GM23338 (cell line): ENCODE results near the gene RSRC1. TPM values are rescaled to one million over a fixed set of nuclear protein-coding genes. Genes with fewer than 3 reads are reported as not detected.

Experiments used
- ATAC-seq: fragments of 200-7000 bp; cut with Tn5 transposase; 3 replicates; pipeline ENCODE4 v1.9.1; 2020
- DNase-seq: peaks from one replicate; pipeline ENCODE4 v3.0.0-alpha.2; 2015; ENCODE audit warnings: low spot score
- H2AFZ ChIP-seq: fragments of 200-600 bp; sonication (generic); 2 replicates; pipeline ENCODE4 v1.8.0; 2016; ENCODE audit warnings: antibody characterized with exemption, mild to moderate bottlenecking, moderate library complexity
- H3F3A ChIP-seq: fragments of 200-600 bp; sonication (generic); replicated peaks from 2 replicates; pipeline ENCODE4 v1.8.0; 2017; ENCODE audit warnings: antibody characterized with exemption, mixed run types, low read depth
- H3K27ac ChIP-seq: fragments of 200-600 bp; sonication (generic); 2 replicates; pipeline ENCODE4 v1.6.1; 2016; ENCODE audit warnings: low read depth
- H3K27me3 ChIP-seq: fragments of 200-600 bp; sonication (generic); 2 replicates; pipeline ENCODE4 v1.8.0; 2016; ENCODE audit warnings: mild to moderate bottlenecking, mixed run types, moderate library complexity; ENCODE audit not compliant: insufficient read depth
- H3K36me3 ChIP-seq: fragments of 200-600 bp; sonication (generic); 2 replicates; pipeline ENCODE4 v1.8.0; 2016; ENCODE audit warnings: mild to moderate bottlenecking; ENCODE audit not compliant: insufficient read depth
- H3K4me1 ChIP-seq: fragments of 200-600 bp; sonication (generic); 2 replicates; pipeline ENCODE4 v1.8.0; 2016; ENCODE audit warnings: mild to moderate bottlenecking, moderate library complexity; ENCODE audit not compliant: insufficient read depth
- H3K4me2 ChIP-seq: fragments of 200-600 bp; sonication (generic); 2 replicates; pipeline ENCODE4 v1.7.1; 2017; ENCODE audit warnings: mixed run types
- H3K4me3 ChIP-seq: fragments of 200-600 bp; sonication (generic); 2 replicates; pipeline ENCODE4 v1.6.1; 2016; ENCODE audit warnings: mixed run types
- H3K79me2 ChIP-seq: fragments of 200-600 bp; sonication (generic); replicated peaks from 2 replicates; pipeline ENCODE4 v1.8.0; 2017; ENCODE audit warnings: mild to moderate bottlenecking; ENCODE audit not compliant: insufficient read depth
- H3K9me2 ChIP-seq: fragments of 200-600 bp; sonication (generic); 2 replicates; pipeline ENCODE4 v1.8.0; 2017; ENCODE audit not compliant: insufficient read depth
- H4K20me1 ChIP-seq: fragments of 200-600 bp; sonication (generic); replicated peaks from 2 replicates; pipeline ENCODE4 v1.8.0; 2017; ENCODE audit warnings: mild to moderate bottlenecking; ENCODE audit not compliant: insufficient read depth
- H3K27ac Mint-ChIP-seq: 2 replicates; pipeline ENCODE4 v1.8.0; 2020; ENCODE audit warnings: inconsistent platforms, mild to moderate bottlenecking, moderate library complexity, mixed read lengths
- H3K27me3 Mint-ChIP-seq: 3 replicates; pipeline ENCODE4 v1.8.0; 2022; ENCODE audit warnings: low read depth, mild to moderate bottlenecking, moderate library complexity, mixed read lengths, inconsistent platforms; ENCODE audit not compliant: insufficient read depth, poor library complexity
- H3K36me3 Mint-ChIP-seq: 3 replicates; pipeline ENCODE4 v1.8.0; 2021; ENCODE audit warnings: low read depth, mild to moderate bottlenecking, inconsistent platforms, moderate library complexity, mixed read lengths
- H3K4me1 Mint-ChIP-seq: 3 replicates; pipeline ENCODE4 v1.8.0; 2020; ENCODE audit warnings: mild to moderate bottlenecking, inconsistent platforms, mixed read lengths
- H3K4me3 Mint-ChIP-seq: 3 replicates; pipeline ENCODE4 v1.8.0; 2021; ENCODE audit warnings: moderate library complexity, mild to moderate bottlenecking, inconsistent platforms, mixed read lengths
- H3K9me3 Mint-ChIP-seq: 3 replicates; pipeline ENCODE4 v1.8.0; 2020; ENCODE audit warnings: moderate library complexity, mild to moderate bottlenecking, inconsistent platforms, mixed read lengths
- CREB1 ChIP-seq: fragments of 250-450 bp; sonication (Bioruptor Pico); IDR thresholded peaks from 2 replicates; pipeline ENCODE4 v1.5.0; 2020; ENCODE audit warnings: low read depth, mild to moderate bottlenecking, moderate library complexity
- EZH2 ChIP-seq: fragments of 200-600 bp; sonication (generic); IDR thresholded peaks from one replicate; pipeline ENCODE4 v1.8.0; 2017; ENCODE audit warnings: antibody characterized with exemption, mild to moderate bottlenecking, low read depth; ENCODE audit not compliant: unreplicated experiment
- EZH2phosphoT487 ChIP-seq: fragments of 200-600 bp; sonication (generic); IDR thresholded peaks from one replicate; pipeline ENCODE4 v1.8.1; 2018; ENCODE audit warnings: antibody characterized with exemption; ENCODE audit not compliant: unreplicated experiment
- JUNB ChIP-seq: IDR thresholded peaks from one replicate; pipeline ENCODE4 v1.6.1; 2016; ENCODE audit warnings: antibody characterized with exemption; ENCODE audit not compliant: unreplicated experiment
- NANOG ChIP-seq: IDR thresholded peaks from 2 replicates; pipeline ENCODE4 v1.6.1; 2016; ENCODE audit warnings: antibody characterized with exemption, borderline replicate concordance
- POLR2AphosphoS5 ChIP-seq: IDR thresholded peaks from 2 replicates; pipeline ENCODE4 v1.6.1; 2016; ENCODE audit warnings: antibody characterized with exemption, low read depth
- STAT1 ChIP-seq: IDR thresholded peaks from one replicate; pipeline ENCODE4 v1.6.1; 2016; ENCODE audit warnings: antibody characterized with exemption; ENCODE audit not compliant: unreplicated experiment
- ZNF114 ChIP-seq: fragments of 250-450 bp; sonication (Bioruptor Pico); IDR thresholded peaks from 2 replicates; pipeline ENCODE4 v1.5.0; 2020; ENCODE audit warnings: mild to moderate bottlenecking, moderate library complexity
- ZNF331 ChIP-seq: fragments of 250-450 bp; sonication (Bioruptor Pico); IDR thresholded peaks from 2 replicates; pipeline ENCODE4 v1.5.0; 2020; ENCODE audit warnings: low read depth, mild to moderate bottlenecking, moderate library complexity
- polyA plus RNA-seq: library from polyadenylated mRNA; unstranded; fragments of >200 nt; fragmentation: Nextera tagmentation; extraction: Ambion mirVana; gene quantifications from 2 replicates; pipeline ENCODE4 v1.2.1, GENCODE V29; 2016
- total RNA-seq: library from RNA; depleted of rRNA; stranded (reverse); fragments of >200 nt; shearing (Covaris generic); gene quantifications from 2 replicates; pipeline ENCODE4 v1.2.3, GENCODE V29; 2014
- TF ChIP-seq, protein P1 (sequence below): IDR thresholded peaks from one replicate; pipeline ENCODE4 v1.6.1; 2018; ENCODE audit warnings: antibody characterized with exemption; ENCODE audit not compliant: unreplicated experiment
- TF ChIP-seq, protein P2 (sequence below), 2 experiments: fragments of 200-600 bp in 1 of 2; sonication (generic) in 1 of 2; conservative IDR thresholded peaks; 2 replicates each; pipeline versions ENCODE4 v1.5.1 to v1.6.1; 2016 to 2017; ENCODE audit warnings: antibody characterized with exemption in 2 of 2, low read depth in 2 of 2, mild to moderate bottlenecking in 2 of 2, moderate library complexity in 1 of 2
- TF ChIP-seq, protein P3 (sequence below): fragments of 250-450 bp; sonication (Bioruptor Pico); IDR thresholded peaks from 2 replicates; pipeline ENCODE4 v1.5.0; 2020; ENCODE audit warnings: mild to moderate bottlenecking, moderate library complexity
- TF ChIP-seq, protein P4 (sequence below): IDR thresholded peaks from 2 replicates; pipeline ENCODE4 v1.6.1; 2016; ENCODE audit warnings: antibody characterized with exemption

RSRC1 gene
- total and polyA plus RNA-seq, 2 experiments from 2014 or later = 32.5 to 76.8 TPM

DNA sequence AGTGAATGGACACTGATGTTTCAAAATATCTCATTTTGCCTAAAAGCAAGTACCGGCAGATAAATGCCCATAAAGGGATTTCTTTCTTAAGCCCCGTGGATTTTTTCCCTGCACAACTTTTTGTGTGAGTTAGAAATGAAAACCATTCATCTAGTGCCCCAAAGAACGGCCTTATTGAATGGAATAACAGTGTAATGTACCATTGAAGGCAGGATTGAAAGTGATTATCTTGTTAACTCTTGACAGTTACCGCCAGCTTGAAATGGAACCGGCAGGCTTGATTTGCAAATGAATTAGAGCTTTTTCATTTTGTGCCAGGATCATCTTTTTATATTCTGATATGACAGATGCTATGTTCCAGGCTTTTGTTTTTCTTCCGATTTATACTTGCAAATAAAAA is 162.2 kb downstream of the RSRC1 start:
- Mint-ChIP-seq H3K4me3 (no peak overlapping the region), H3K36me3 (peaks cover 12% of the 10 kb centered on the region; the same call in 2 of the 3 replicates), H3K9me3 (peaks cover 11% of the 10 kb centered on the region), H3K27ac (no peak overlapping the region; the same call in 1 of the 2 replicates), H3K27me3 (no peaks in the 10 kb centered on the region), H3K4me1 (peaks cover 11% of the 10 kb centered on the region; the same call in 2 of the 3 replicates)
- Histone ChIP-seq H3K4me1 (0 out of 2 replicates have a peak, but pooled peaks cover 5% of the 10 kb centered on the region), H3K36me3 (no peaks in the 10 kb centered on the region), H3K27ac (no peak overlapping the region), H3K4me3 (no peak overlapping the region), H3K79me2 (no peaks in the 10 kb centered on the region), H3K4me2 (no peak overlapping the region), H2AFZ (no peak overlapping the region), H4K20me1 (no peaks in the 10 kb centered on the region), H3F3A (no peaks in the 10 kb centered on the region), H3K9me2 (no peaks in the 10 kb centered on the region), H3K27me3 (no peaks in the 10 kb centered on the region)
- ATAC-seq (no peak), DNase-seq (no peak)
- TF ChIP-seq, protein P1, sequence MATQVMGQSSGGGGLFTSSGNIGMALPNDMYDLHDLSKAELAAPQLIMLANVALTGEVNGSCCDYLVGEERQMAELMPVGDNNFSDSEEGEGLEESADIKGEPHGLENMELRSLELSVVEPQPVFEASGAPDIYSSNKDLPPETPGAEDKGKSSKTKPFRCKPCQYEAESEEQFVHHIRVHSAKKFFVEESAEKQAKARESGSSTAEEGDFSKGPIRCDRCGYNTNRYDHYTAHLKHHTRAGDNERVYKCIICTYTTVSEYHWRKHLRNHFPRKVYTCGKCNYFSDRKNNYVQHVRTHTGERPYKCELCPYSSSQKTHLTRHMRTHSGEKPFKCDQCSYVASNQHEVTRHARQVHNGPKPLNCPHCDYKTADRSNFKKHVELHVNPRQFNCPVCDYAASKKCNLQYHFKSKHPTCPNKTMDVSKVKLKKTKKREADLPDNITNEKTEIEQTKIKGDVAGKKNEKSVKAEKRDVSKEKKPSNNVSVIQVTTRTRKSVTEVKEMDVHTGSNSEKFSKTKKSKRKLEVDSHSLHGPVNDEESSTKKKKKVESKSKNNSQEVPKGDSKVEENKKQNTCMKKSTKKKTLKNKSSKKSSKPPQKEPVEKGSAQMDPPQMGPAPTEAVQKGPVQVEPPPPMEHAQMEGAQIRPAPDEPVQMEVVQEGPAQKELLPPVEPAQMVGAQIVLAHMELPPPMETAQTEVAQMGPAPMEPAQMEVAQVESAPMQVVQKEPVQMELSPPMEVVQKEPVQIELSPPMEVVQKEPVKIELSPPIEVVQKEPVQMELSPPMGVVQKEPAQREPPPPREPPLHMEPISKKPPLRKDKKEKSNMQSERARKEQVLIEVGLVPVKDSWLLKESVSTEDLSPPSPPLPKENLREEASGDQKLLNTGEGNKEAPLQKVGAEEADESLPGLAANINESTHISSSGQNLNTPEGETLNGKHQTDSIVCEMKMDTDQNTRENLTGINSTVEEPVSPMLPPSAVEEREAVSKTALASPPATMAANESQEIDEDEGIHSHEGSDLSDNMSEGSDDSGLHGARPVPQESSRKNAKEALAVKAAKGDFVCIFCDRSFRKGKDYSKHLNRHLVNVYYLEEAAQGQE = no peak
- TF ChIP-seq, protein P2, sequence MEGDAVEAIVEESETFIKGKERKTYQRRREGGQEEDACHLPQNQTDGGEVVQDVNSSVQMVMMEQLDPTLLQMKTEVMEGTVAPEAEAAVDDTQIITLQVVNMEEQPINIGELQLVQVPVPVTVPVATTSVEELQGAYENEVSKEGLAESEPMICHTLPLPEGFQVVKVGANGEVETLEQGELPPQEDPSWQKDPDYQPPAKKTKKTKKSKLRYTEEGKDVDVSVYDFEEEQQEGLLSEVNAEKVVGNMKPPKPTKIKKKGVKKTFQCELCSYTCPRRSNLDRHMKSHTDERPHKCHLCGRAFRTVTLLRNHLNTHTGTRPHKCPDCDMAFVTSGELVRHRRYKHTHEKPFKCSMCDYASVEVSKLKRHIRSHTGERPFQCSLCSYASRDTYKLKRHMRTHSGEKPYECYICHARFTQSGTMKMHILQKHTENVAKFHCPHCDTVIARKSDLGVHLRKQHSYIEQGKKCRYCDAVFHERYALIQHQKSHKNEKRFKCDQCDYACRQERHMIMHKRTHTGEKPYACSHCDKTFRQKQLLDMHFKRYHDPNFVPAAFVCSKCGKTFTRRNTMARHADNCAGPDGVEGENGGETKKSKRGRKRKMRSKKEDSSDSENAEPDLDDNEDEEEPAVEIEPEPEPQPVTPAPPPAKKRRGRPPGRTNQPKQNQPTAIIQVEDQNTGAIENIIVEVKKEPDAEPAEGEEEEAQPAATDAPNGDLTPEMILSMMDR (conservative IDR thresholded peaks at IDR 0.05; ENCODE audit: low read depth in 2 of 2) = no peak
- TF ChIP-seq, protein P3, sequence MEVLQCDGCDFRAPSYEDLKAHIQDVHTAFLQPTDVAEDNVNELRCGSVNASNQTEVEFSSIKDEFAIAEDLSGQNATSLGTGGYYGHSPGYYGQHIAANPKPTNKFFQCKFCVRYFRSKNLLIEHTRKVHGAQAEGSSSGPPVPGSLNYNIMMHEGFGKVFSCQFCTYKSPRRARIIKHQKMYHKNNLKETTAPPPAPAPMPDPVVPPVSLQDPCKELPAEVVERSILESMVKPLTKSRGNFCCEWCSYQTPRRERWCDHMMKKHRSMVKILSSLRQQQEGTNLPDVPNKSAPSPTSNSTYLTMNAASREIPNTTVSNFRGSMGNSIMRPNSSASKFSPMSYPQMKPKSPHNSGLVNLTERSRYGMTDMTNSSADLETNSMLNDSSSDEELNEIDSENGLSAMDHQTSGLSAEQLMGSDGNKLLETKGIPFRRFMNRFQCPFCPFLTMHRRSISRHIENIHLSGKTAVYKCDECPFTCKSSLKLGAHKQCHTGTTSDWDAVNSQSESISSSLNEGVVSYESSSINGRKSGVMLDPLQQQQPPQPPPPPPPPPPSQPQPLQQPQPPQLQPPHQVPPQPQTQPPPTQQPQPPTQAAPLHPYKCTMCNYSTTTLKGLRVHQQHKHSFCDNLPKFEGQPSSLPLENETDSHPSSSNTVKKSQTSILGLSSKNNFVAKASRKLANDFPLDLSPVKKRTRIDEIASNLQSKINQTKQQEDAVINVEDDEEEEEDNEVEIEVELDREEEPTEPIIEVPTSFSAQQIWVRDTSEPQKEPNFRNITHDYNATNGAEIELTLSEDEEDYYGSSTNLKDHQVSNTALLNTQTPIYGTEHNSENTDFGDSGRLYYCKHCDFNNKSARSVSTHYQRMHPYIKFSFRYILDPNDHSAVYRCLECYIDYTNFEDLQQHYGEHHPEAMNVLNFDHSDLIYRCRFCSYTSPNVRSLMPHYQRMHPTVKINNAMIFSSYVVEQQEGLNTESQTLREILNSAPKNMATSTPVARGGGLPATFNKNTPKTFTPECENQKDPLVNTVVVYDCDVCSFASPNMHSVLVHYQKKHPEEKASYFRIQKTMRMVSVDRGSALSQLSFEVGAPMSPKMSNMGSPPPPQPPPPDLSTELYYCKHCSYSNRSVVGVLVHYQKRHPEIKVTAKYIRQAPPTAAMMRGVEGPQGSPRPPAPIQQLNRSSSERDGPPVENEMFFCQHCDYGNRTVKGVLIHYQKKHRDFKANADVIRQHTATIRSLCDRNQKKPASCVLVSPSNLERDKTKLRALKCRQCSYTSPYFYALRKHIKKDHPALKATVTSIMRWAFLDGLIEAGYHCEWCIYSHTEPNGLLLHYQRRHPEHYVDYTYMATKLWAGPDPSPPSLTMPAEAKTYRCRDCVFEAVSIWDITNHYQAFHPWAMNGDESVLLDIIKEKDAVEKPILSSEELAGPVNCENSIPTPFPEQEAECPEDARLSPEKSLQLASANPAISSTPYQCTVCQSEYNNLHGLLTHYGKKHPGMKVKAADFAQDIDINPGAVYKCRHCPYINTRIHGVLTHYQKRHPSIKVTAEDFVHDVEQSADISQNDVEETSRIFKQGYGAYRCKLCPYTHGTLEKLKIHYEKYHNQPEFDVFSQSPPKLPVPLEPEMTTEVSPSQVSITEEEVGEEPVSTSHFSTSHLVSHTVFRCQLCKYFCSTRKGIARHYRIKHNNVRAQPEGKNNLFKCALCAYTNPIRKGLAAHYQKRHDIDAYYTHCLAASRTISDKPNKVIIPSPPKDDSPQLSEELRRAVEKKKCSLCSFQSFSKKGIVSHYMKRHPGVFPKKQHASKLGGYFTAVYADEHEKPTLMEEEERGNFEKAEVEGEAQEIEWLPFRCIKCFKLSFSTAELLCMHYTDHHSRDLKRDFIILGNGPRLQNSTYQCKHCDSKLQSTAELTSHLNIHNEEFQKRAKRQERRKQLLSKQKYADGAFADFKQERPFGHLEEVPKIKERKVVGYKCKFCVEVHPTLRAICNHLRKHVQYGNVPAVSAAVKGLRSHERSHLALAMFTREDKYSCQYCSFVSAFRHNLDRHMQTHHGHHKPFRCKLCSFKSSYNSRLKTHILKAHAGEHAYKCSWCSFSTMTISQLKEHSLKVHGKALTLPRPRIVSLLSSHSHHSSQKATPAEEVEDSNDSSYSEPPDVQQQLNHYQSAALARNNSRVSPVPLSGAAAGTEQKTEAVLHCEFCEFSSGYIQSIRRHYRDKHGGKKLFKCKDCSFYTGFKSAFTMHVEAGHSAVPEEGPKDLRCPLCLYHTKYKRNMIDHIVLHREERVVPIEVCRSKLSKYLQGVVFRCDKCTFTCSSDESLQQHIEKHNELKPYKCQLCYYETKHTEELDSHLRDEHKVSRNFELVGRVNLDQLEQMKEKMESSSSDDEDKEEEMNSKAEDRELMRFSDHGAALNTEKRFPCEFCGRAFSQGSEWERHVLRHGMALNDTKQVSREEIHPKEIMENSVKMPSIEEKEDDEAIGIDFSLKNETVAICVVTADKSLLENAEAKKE (CRISPR knock-in tag) = no peak
- no peak for TF ChIP-seq ZNF114 (CRISPR knock-in tag)
- no peak for TF ChIP-seq STAT1
- TF ChIP-seq EZH2 = no peak
- TF ChIP-seq, protein P4, sequence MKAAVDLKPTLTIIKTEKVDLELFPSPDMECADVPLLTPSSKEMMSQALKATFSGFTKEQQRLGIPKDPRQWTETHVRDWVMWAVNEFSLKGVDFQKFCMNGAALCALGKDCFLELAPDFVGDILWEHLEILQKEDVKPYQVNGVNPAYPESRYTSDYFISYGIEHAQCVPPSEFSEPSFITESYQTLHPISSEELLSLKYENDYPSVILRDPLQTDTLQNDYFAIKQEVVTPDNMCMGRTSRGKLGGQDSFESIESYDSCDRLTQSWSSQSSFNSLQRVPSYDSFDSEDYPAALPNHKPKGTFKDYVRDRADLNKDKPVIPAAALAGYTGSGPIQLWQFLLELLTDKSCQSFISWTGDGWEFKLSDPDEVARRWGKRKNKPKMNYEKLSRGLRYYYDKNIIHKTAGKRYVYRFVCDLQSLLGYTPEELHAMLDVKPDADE = no peak
- TF ChIP-seq EZH2phosphoT487 = no peak
- no peak for TF ChIP-seq CREB1 (CRISPR knock-in tag)
- no peak for TF ChIP-seq NANOG
- TF ChIP-seq POLR2AphosphoS5 = no peak
- TF ChIP-seq ZNF331 (CRISPR knock-in tag) = no peak
- TF ChIP-seq JUNB = no peak
